Right lobe of liver (tissue), 6 donors: ENCODE measurements around the gene KLF2. TPM values are rescaled to one million over a fixed set of nuclear protein-coding genes. Genes with fewer than 3 reads are reported as not detected.

Experiments used
- ATAC-seq, 4 donors: fragments of 200-7000 bp; cut with Tn5 transposase; one replicate each; pipeline ENCODE4 v1.9.1; 2020; ENCODE audit warnings: mild to moderate bottlenecking in 4 of 4, moderate library complexity in 4 of 4
- DNase-seq, 3 donors: peaks; one replicate each; pipeline ENCODE4 v3.0.0-alpha.2; 2020
- H3K27ac ChIP-seq, 3 donors: fragments of 200-600 bp; one replicate each; pipeline ENCODE4 v1.8.0; 2022
- H3K27me3 ChIP-seq, 2 donors: fragments of 200-600 bp; one replicate each; pipeline ENCODE4 v1.8.0; 2022
- H3K36me3 ChIP-seq, 4 donors: fragments of 200-600 bp; sonication (generic) in 1 of 4; one replicate each; pipeline versions ENCODE4 v1.5.1 to v1.8.0; 2017 to 2022; ENCODE audit warnings: control low read depth in 1 of 4
- H3K4me1 ChIP-seq, 4 donors: fragments of 200-600 bp; sonication (generic) in 1 of 4; one replicate each; pipeline versions ENCODE4 v1.5.1 to v1.8.0; 2017 to 2022; ENCODE audit warnings: control low read depth in 1 of 4
- H3K4me3 ChIP-seq, 3 donors: fragments of 200-600 bp; one replicate each; pipeline ENCODE4 v1.8.0; 2022
- H3K9me3 ChIP-seq, 4 donors: fragments of 200-600 bp; sonication (generic) in 1 of 4; one replicate each; pipeline versions ENCODE4 v1.5.1 to v1.8.0; 2017 to 2022; ENCODE audit warnings: control low read depth in 1 of 4
- POLR2A ChIP-seq: fragments of 450-650 bp; IDR thresholded peaks from one replicate; pipeline ENCODE4 v1.6.1; 2017; ENCODE audit warnings: antibody characterized with exemption, mild to moderate bottlenecking
- WGBS: methylation state at CpG from one replicate; pipeline ENCODE4 v1.1.6; 2018; ENCODE audit warnings: low coverage, low lambda C conversion rate; ENCODE audit not compliant: insufficient coverage; ENCODE audit errors: missing lambda C conversion rate; 5-methylcytosine and 5-hydroxymethylcytosine counted together
- intact Hi-C, 2 donors: fragments of 100-400 bp; cut with DNase I; formaldehyde crosslinking; loops; one replicate each; pipeline versions ENCODE4 v1.11.2 to v1.14.1; 2022
- total RNA-seq, 6 experiments: library from RNA; depleted of rRNA in 2 of 6; stranded (reverse); fragments of >200 nt in 2 of 6; fragmentation: NEBNext Ultra II Directional in 3 of 6; extraction: Animal tissue kit (Norgen Biotek cat#: 25700) in 3 of 6; gene quantifications; one replicate each; pipeline versions ENCODE4 v1.1.0 to v1.2.4, GENCODE V29; 2016 to 2023
- TF ChIP-seq, protein P1 (sequence below), 4 donors: fragments of 200-600 bp in 3 of 4; fragments of 450-650 bp in 1 of 4; IDR thresholded peaks; one replicate each; pipeline versions ENCODE4 v1.5.1 to v1.8.0; 2016 to 2022; ENCODE audit warnings: antibody characterized with exemption in 4 of 4, mild to moderate bottlenecking in 2 of 4
- donor health status: DM: no; HTN: yes; CAD: no.
- donor health status: DM: no; HTN: no; CAD: no.
- donor health status: DM: no; HTN: no; CAD: no.
- donor health status: DM: no; HTN: yes; CAD: no.
- donor health status: DM: no; HTN: yes; CAD: no.

KLF2 gene
- total RNA-seq, 6 experiments from 2014 or later, result 3.7 to 10.1 (median 4.8) TPM

GRCh38 chr19:16372065-16372915, 47.7 kb downstream of the KLF2 start:
- 100% methylated on average over 3 of the region's 17 CpGs for WGBS
- ATAC-seq (peak in 1 of 4 donors; percentile 3), DNase-seq (peak in 1 of 3 donors; percentile 50)
- intact Hi-C loops, result no loop called here
- H3K9me3 ChIP-seq, result no peaks in the 10 kb centered on the region
- TF ChIP-seq, protein P1, sequence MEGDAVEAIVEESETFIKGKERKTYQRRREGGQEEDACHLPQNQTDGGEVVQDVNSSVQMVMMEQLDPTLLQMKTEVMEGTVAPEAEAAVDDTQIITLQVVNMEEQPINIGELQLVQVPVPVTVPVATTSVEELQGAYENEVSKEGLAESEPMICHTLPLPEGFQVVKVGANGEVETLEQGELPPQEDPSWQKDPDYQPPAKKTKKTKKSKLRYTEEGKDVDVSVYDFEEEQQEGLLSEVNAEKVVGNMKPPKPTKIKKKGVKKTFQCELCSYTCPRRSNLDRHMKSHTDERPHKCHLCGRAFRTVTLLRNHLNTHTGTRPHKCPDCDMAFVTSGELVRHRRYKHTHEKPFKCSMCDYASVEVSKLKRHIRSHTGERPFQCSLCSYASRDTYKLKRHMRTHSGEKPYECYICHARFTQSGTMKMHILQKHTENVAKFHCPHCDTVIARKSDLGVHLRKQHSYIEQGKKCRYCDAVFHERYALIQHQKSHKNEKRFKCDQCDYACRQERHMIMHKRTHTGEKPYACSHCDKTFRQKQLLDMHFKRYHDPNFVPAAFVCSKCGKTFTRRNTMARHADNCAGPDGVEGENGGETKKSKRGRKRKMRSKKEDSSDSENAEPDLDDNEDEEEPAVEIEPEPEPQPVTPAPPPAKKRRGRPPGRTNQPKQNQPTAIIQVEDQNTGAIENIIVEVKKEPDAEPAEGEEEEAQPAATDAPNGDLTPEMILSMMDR (IDR thresholded peaks at IDR 0.05), result no peak
- no peak for TF ChIP-seq POLR2A
- peaks cover 0 to 33% (median 18%) of the 10 kb centered on the region in 4 donors for H3K4me1 ChIP-seq
- no peak overlapping the region for H3K4me3 ChIP-seq
- H3K27me3 ChIP-seq, result no peaks in the 10 kb centered on the region
- H3K27ac ChIP-seq, result peak overlapping the region in 2 of 3 donors; percentile 1 to 34
- H3K36me3 ChIP-seq, result peaks cover 0 to 13% (median under 1%) of the 10 kb centered on the region in 4 donors

- peak in 1 of 3 donors; percentile 35 for DNase-seq
- H3K4me1 ChIP-seq, result peaks cover 0 to 33% (median 18%) of the 10 kb centered on the region in 4 donors
Measured at GRCh38 chr19:16373079-16373478, 48.5 kb downstream of the KLF2 start.

DNA sequence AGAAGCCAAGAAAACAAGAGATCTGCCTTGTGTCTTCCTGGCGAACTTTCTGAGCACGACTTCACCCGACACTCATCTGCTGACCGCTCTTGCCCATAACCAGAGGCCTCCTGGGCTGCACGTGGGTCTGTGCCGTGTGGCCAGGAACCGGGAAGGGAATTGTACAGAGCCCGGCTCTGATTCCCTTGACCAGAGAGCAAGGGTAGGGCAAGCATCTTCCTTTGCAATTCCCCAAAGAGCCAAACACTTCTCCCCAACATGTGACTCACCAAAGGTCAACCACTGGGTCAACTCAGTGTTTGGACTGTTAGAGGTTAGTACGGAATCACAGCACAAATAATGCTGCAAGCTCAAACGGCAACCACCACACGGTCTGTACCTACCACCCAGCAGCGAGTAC, 48.9 kb downstream of the KLF2 start:
- H3K9me3 ChIP-seq, result no peaks in the 10 kb centered on the region
- no peaks in the 10 kb centered on the region for H3K27me3 ChIP-seq
- TF ChIP-seq POLR2A, result no peak
- TF ChIP-seq, protein P1 (IDR thresholded peaks at IDR 0.05), result no peak
- DNase-seq, result no peak
- intact Hi-C loops, result no loop called here
- peak; percentile 50 to 75 (median 73) for ATAC-seq
- peaks cover 0 to 33% (median 18%) of the 10 kb centered on the region in 4 donors for H3K4me1 ChIP-seq
- no peak overlapping the region for H3K4me3 ChIP-seq
- WGBS, result 58% methylated on average over 9 of the region's 12 CpGs
- peaks cover 0 to 13% (median under 1%) of the 10 kb centered on the region in 4 donors for H3K36me3 ChIP-seq
- H3K27ac ChIP-seq, result peak overlapping the region in 1 of 3 donors; percentile 41

More at GRCh38 chr19:16373079-16373478, 48.5 kb downstream of the KLF2 start:
- Histone ChIP-seq H3K27me3 (no peaks in the 10 kb centered on the region), H3K9me3 (no peaks in the 10 kb centered on the region), H3K36me3 (peaks cover 0 to 13% (median under 1%) of the 10 kb centered on the region in 4 donors), H3K27ac (no peak overlapping the region), H3K4me3 (no peak overlapping the region)
- 82% methylated on average over 9 of the region's 12 CpGs for WGBS
- intact Hi-C loops, result no loop called here
- no peak for ATAC-seq
- TF ChIP-seq POLR2A, result no peak
- TF ChIP-seq, protein P1 (IDR thresholded peaks at IDR 0.05), result no peak

DNA sequence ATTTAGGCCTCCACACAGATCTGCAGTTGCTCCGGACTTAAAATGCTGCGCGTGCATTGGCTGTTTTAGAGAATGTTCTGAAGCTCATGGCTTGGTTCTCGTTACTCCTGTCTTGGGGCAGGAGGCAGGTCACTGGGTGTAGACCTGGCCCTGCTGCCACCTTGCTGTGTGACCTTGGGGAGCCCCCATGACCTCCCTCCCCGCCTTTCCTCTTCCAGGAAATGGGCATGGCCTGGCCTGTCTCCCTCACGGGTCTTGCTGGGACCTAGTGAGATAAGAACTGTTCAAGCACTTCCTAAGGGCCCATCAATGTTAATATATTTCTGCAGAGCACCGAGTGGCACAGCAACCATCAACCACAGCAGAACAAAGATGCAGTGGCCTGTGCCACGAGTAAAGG, 49.4 kb downstream of the KLF2 start:
- no peak overlapping the region for H3K4me3 ChIP-seq
- DNase-seq, result no peak
- H3K36me3 ChIP-seq, result peaks cover 0 to 13% (median under 1%) of the 10 kb centered on the region in 4 donors
- intact Hi-C loops, result no loop called here
- ATAC-seq, result no peak
- WGBS, result 94% methylated on average over 3 of the region's 8 CpGs
- peaks cover 0 to 33% (median 18%) of the 10 kb centered on the region in 4 donors for H3K4me1 ChIP-seq
- H3K27ac ChIP-seq, result peak overlapping the region in 1 of 3 donors; percentile 41
- no peaks in the 10 kb centered on the region for H3K9me3 ChIP-seq
- H3K27me3 ChIP-seq, result no peaks in the 10 kb centered on the region
- TF ChIP-seq POLR2A, result no peak
- TF ChIP-seq, protein P1 (IDR thresholded peaks at IDR 0.05), result no peak
